Left ventricle myocardium inferior (tissue), 1 donor: ENCODE data around the gene ZFHX3. TPM values are rescaled to one million over a fixed set of nuclear protein-coding genes. Genes with fewer than 3 reads are reported as not detected.

Experiments used
- DNase-seq: peaks from one replicate; pipeline ENCODE4 v3.0.0-alpha.2; 2020
- H3K27ac ChIP-seq: fragments of 200-600 bp; replicated peaks from 2 replicates; pipeline ENCODE4 v1.8.0; 2021
- H3K27me3 ChIP-seq: fragments of 200-600 bp; 2 replicates; pipeline ENCODE4 v1.8.0; 2021; ENCODE audit warnings: low read depth
- H3K36me3 ChIP-seq: fragments of 200-600 bp; 2 replicates; pipeline ENCODE4 v1.8.0; 2021
- H3K4me1 ChIP-seq: fragments of 200-600 bp; 2 replicates; pipeline ENCODE4 v1.8.0; 2021
- H3K4me3 ChIP-seq: fragments of 200-600 bp; 2 replicates; pipeline ENCODE4 v1.8.0; 2021; ENCODE audit warnings: mild to moderate bottlenecking, moderate library complexity
- H3K9me3 ChIP-seq: fragments of 200-600 bp; replicated peaks from 2 replicates; pipeline ENCODE4 v1.8.0; 2021
- CTCF ChIP-seq: fragments of 200-600 bp; IDR thresholded peaks from 2 replicates; pipeline ENCODE4 v1.8.0; 2021; ENCODE audit warnings: antibody characterized with exemption, mild to moderate bottlenecking, borderline replicate concordance
- intact Hi-C: fragments of 100-400 bp; cut with micrococcal nuclease; formaldehyde crosslinking; loops from one replicate; pipeline ENCODE4 v1.11.0; 2022
- total RNA-seq: library from RNA; stranded (reverse); fragmentation: NEBNext Ultra II Directional; extraction: Animal tissue kit (Norgen Biotek cat#: 25700); gene quantifications from one replicate; pipeline ENCODE4 v1.2.1, GENCODE V29; 2021
- donor health status: DM: no; HTN: yes; CAD: no; lungs with severe emphysema.

Gene ZFHX3
- total RNA-seq, 1 donor from 2014 or later: 9.6 TPM

GRCh38 chr16:72865258-72865657 lies 182.7 kb downstream of the ZFHX3 start:
- Histone ChIP-seq H3K27ac (no peak overlapping the region), H3K4me3 (no peak overlapping the region), H3K9me3 (no peaks in the 10 kb centered on the region), H3K4me1 (peaks cover 28% of the 10 kb centered on the region), H3K27me3 (no peaks in the 10 kb centered on the region), H3K36me3 (no peaks in the 10 kb centered on the region)
- no peak for DNase-seq
- TF ChIP-seq CTCF: no peak
- intact Hi-C loops: no loop called here

GRCh38 chr16:72864130-72864833 lies 183.6 kb downstream of the ZFHX3 start:
- DNase-seq: no peak
- no peaks in the 10 kb centered on the region for H3K9me3 ChIP-seq
- intact Hi-C loops: no loop called here
- no peak overlapping the region for H3K27ac ChIP-seq
- no peaks in the 10 kb centered on the region for H3K27me3 ChIP-seq
- peaks cover 27% of the 10 kb centered on the region for H3K4me1 ChIP-seq
- TF ChIP-seq CTCF: no peak
- no peaks in the 10 kb centered on the region for H3K36me3 ChIP-seq
- no peak overlapping the region for H3K4me3 ChIP-seq

- Histone ChIP-seq H3K9me3 (no peaks in the 10 kb centered on the region), H3K27ac (no peak overlapping the region), H3K27me3 (no peaks in the 10 kb centered on the region), H3K36me3 (no peaks in the 10 kb centered on the region), H3K4me1 (peaks cover 33% of the 10 kb centered on the region), H3K4me3 (no peak overlapping the region)
- intact Hi-C loops: no loop called here
- DNase-seq: no peak
- no peak for TF ChIP-seq CTCF
Measured at GRCh38 chr16:72862090-72862489, 185.8 kb downstream of the ZFHX3 start.

GRCh38 chr16:72860726-72861562 lies 187.0 kb downstream of the ZFHX3 start:
- H3K27me3 ChIP-seq: no peaks in the 10 kb centered on the region
- no peak for DNase-seq
- no peaks in the 10 kb centered on the region for H3K9me3 ChIP-seq
- TF ChIP-seq CTCF: no peak
- H3K4me3 ChIP-seq: no peak overlapping the region
- intact Hi-C loops: no loop called here
- H3K4me1 ChIP-seq: peaks cover 36% of the 10 kb centered on the region
- no peak overlapping the region for H3K27ac ChIP-seq
- H3K36me3 ChIP-seq: no peaks in the 10 kb centered on the region

GRCh38 chr16:72859581-72859980 lies 188.3 kb downstream of the ZFHX3 start:
- peak overlapping the region; percentile 53 for H3K27ac ChIP-seq
- no peaks in the 10 kb centered on the region for H3K36me3 ChIP-seq
- no peak overlapping the region for H3K4me3 ChIP-seq
- H3K9me3 ChIP-seq: no peaks in the 10 kb centered on the region
- peaks cover 36% of the 10 kb centered on the region for H3K4me1 ChIP-seq
- no peak for TF ChIP-seq CTCF
- DNase-seq: no peak
- intact Hi-C loops: no loop called here
- no peaks in the 10 kb centered on the region for H3K27me3 ChIP-seq
